ENCODE measurements around the gene PLS3. TPM values are rescaled to one million over a fixed set of nuclear protein-coding genes. Genes with fewer than 3 reads are reported as not detected.

Gene PLS3
- polyA plus RNA-seq, 1 experiment: 354 TPM

GRCh38 chrX:115649461-115650063, 88.6 kb downstream of the PLS3 start:
- Histone ChIP-seq H3K9me3 (ENCODE audit: control insufficient read depth, insufficient read depth, low read length) (no peaks in the 10 kb centered on the region), H3K4me3 (ENCODE audit: low read depth, low read length) (no peak overlapping the region), H3K27me3 (ENCODE audit: control insufficient read depth, insufficient read depth, low read length) (no peaks in the 10 kb centered on the region), H3K27ac (ENCODE audit: low read depth, low read length) (no peak overlapping the region)
- no peak for DNase-seq (ENCODE audit: low read depth, low spot score)
- CTCF ChIA-PET: interaction anchor here (0.6 to 4.9 kb wide), 4 partner anchors 9 to 41 kb away, joined by 3 to 26 read pairs (median 5); no protein-coding TSS in a partner anchor
- POLR2A ChIA-PET: no interaction called here
- TF ChIP-seq CTCF (IDR thresholded peaks at IDR 0.05; ENCODE audit: low read depth, low read length): no peak

- Histone ChIP-seq H3K27ac (ENCODE audit: low read depth, low read length) (no peak overlapping the region), H3K27me3 (ENCODE audit: control insufficient read depth, insufficient read depth, low read length) (no peaks in the 10 kb centered on the region), H3K9me3 (ENCODE audit: control insufficient read depth, insufficient read depth, low read length) (no peaks in the 10 kb centered on the region), H3K4me3 (ENCODE audit: low read depth, low read length) (no peak overlapping the region)
- DNase-seq (ENCODE audit: low read depth, low spot score): no peak
- TF ChIP-seq CTCF (IDR thresholded peaks at IDR 0.05; ENCODE audit: low read depth, low read length): no peak
- ChIA-PET CTCF (interaction anchor here (0.5 to 4.9 kb wide), 8 partner anchors 10 to 43 kb away, joined by 3 to 26 read pairs (median 4); no protein-coding TSS in a partner anchor), POLR2A (no interaction called here)
Measured at GRCh38 chrX:115650449-115650848, 89.5 kb downstream of the PLS3 start.

- DNase-seq (ENCODE audit: low read depth, low spot score): no peak
- Histone ChIP-seq H3K4me3 (ENCODE audit: low read depth, low read length) (no peak overlapping the region), H3K9me3 (ENCODE audit: control insufficient read depth, insufficient read depth, low read length) (no peaks in the 10 kb centered on the region), H3K27me3 (ENCODE audit: control insufficient read depth, insufficient read depth, low read length) (no peaks in the 10 kb centered on the region), H3K27ac (ENCODE audit: low read depth, low read length) (no peak overlapping the region)
- POLR2A ChIA-PET: no interaction called here
- CTCF ChIA-PET: interaction anchor here (0.5 to 4.9 kb wide), 7 partner anchors 8 to 40 kb away, joined by 3 to 26 read pairs (median 6); no protein-coding TSS in a partner anchor
- TF ChIP-seq CTCF (IDR thresholded peaks at IDR 0.05; ENCODE audit: low read depth, low read length): peak; percentile 60
Measured at GRCh38 chrX:115650916-115651315, 89.9 kb downstream of the PLS3 start.

- Histone ChIP-seq H3K9me3 (ENCODE audit: control insufficient read depth, insufficient read depth, low read length) (no peaks in the 10 kb centered on the region), H3K4me3 (ENCODE audit: low read depth, low read length) (no peak overlapping the region), H3K27me3 (ENCODE audit: control insufficient read depth, insufficient read depth, low read length) (no peaks in the 10 kb centered on the region), H3K27ac (ENCODE audit: low read depth, low read length) (no peak overlapping the region)
- POLR2A ChIA-PET: interaction anchor here (0.6 kb wide), 1 partner anchor 77 kb away, joined by 3 read pairs; no protein-coding TSS in a partner anchor
- TF ChIP-seq CTCF (IDR thresholded peaks at IDR 0.05; ENCODE audit: low read depth, low read length): no peak
- CTCF ChIA-PET: interaction anchor here (1.2 to 4.9 kb wide), 4 partner anchors 9 to 321 kb away, joined by 3 to 26 read pairs (median 16); no protein-coding TSS in a partner anchor
- DNase-seq (ENCODE audit: low read depth, low spot score): no peak
Measured at GRCh38 chrX:115652221-115652620, 91.2 kb downstream of the PLS3 start.

GRCh38 chrX:115665122-115665521, 104.1 kb downstream of the PLS3 start:
- Histone ChIP-seq H3K4me3 (ENCODE audit: low read depth, low read length) (no peak overlapping the region), H3K9me3 (ENCODE audit: control insufficient read depth, insufficient read depth, low read length) (no peaks in the 10 kb centered on the region), H3K27me3 (ENCODE audit: control insufficient read depth, insufficient read depth, low read length) (no peaks in the 10 kb centered on the region), H3K27ac (ENCODE audit: low read depth, low read length) (no peak overlapping the region)
- TF ChIP-seq CTCF (IDR thresholded peaks at IDR 0.05; ENCODE audit: low read depth, low read length): no peak
- ChIA-PET CTCF (no interaction called here), POLR2A (interaction anchor here (0.6 kb wide), 1 partner anchor 72 kb away, joined by 3 read pairs; no protein-coding TSS in a partner anchor)
- DNase-seq (ENCODE audit: low read depth, low spot score): no peak

Measured in AG04450 (cell line).